GM19463 (cell line): ENCODE results near the gene CAPN2.

ENCODE experiments used
- ATAC-seq: cut with Tn5 transposase; IDR thresholded peaks from one replicate; pipeline ENCODE4 v1.9.1; 2021; ENCODE audit warnings: mild to moderate bottlenecking, moderate library complexity; ENCODE audit not compliant: unreplicated experiment

Gene CAPN2

GRCh38 chr1:223824712-223825111 lies 112.4 kb downstream of the CAPN2 start:
- no peak for ATAC-seq
